Hematopoietic multipotent progenitor cell (in vitro differentiated cells): ENCODE data around the gene PLEKHF1. TPM values are rescaled to one million over a fixed set of nuclear protein-coding genes. Genes with fewer than 3 reads are reported as not detected.

Source experiments
- DNase-seq, 3 donors: peaks; one replicate each; pipeline ENCODE4 v3.0.0-alpha.2; 2011 to 2015; ENCODE audit warnings: low read depth in 2 of 3, low spot score in 2 of 3
- total RNA-seq: library from RNA; depleted of rRNA; stranded (reverse); fragments of >200 nt; gene quantifications from one replicate; pipeline ENCODE4 v1.2.3, GENCODE V29; 2012

PLEKHF1 gene
- total RNA-seq, 1 donor = 9.4 TPM

- DNase-seq = no peak
Measured at GRCh38 chr19:29634002-29634401, 31.3 kb upstream of the PLEKHF1 start.

GRCh38 chr19:29634423-29635130 lies 30.7 kb upstream of the PLEKHF1 start:
- no peak for DNase-seq

GRCh38 chr19:29635963-29636362 lies 29.3 kb upstream of the PLEKHF1 start:
- DNase-seq = no peak

GRCh38 chr19:29636553-29637360 lies 28.5 kb upstream of the PLEKHF1 start:
- no peak for DNase-seq

GRCh38 chr19:29639086-29639485 lies 26.2 kb upstream of the PLEKHF1 start:
- DNase-seq = no peak

GRCh38 chr19:29640231-29640630 lies 25.0 kb upstream of the PLEKHF1 start:
- no peak for DNase-seq

GRCh38 chr19:29641597-29641996 lies 23.7 kb upstream of the PLEKHF1 start:
- DNase-seq = no peak

GRCh38 chr19:29643361-29643935 lies 21.8 kb upstream of the PLEKHF1 start:
- DNase-seq = no peak

- no peak for DNase-seq
Measured at GRCh38 chr19:29644210-29644609, 21.1 kb upstream of the PLEKHF1 start.

GRCh38 chr19:29645491-29645867 lies 19.8 kb upstream of the PLEKHF1 start:
- no peak for DNase-seq

GRCh38 chr19:29645911-29646310 lies 19.4 kb upstream of the PLEKHF1 start:
- DNase-seq = peak in 2 of 3 donors; percentile 42 to 68

GRCh38 chr19:29650772-29651387 lies 14.4 kb upstream of the PLEKHF1 start:
- DNase-seq = no peak

- DNase-seq = no peak
Measured at GRCh38 chr19:29651622-29652394, 13.5 kb upstream of the PLEKHF1 start.

GRCh38 chr19:29653398-29653797 lies 11.9 kb upstream of the PLEKHF1 start:
- no peak for DNase-seq

- DNase-seq = no peak
Measured at GRCh38 chr19:29655648-29656335, 9.5 kb upstream of the PLEKHF1 start.

- no peak for DNase-seq
Measured at GRCh38 chr19:29658221-29658991, 6.9 kb upstream of the PLEKHF1 start.

GRCh38 chr19:29660835-29661234 lies 4.4 kb upstream of the PLEKHF1 start:
- DNase-seq = no peak

GRCh38 chr19:29662278-29662603 lies 3.0 kb upstream of the PLEKHF1 start:
- DNase-seq = no peak

- DNase-seq = no peak
Measured at GRCh38 chr19:29662604-29663404, 2.5 kb upstream of the PLEKHF1 start.
